Esophagus muscularis mucosa (tissue), 4 donors: ENCODE measurements around the gene PPP6R3. TPM values are rescaled to one million over a fixed set of nuclear protein-coding genes. Genes with fewer than 3 reads are reported as not detected.

Experiments used
- DNase-seq: peaks from one replicate; pipeline ENCODE4 v3.0.0-alpha.2; 2017; ENCODE audit errors: extremely low spot score
- H3K27ac ChIP-seq, 4 donors: fragments of 200-600 bp; sonication (generic); replicated peaks in 1 of 4; 1 replicate in 3 of 4; 2 replicates in 1 of 4; pipeline ENCODE4 v1.5.1; 2016 to 2019; ENCODE audit warnings: mild to moderate bottlenecking in 1 of 4
- H3K27me3 ChIP-seq, 4 donors: fragments of 200-600 bp; sonication (generic); one replicate each; pipeline versions ENCODE4 v1.5.1 to v1.6.0; 2016 to 2019
- H3K36me3 ChIP-seq, 4 donors: fragments of 200-600 bp; sonication (generic); one replicate each; pipeline ENCODE4 v1.5.1; 2016 to 2019
- H3K4me1 ChIP-seq, 4 donors: fragments of 200-600 bp; sonication (generic); one replicate each; pipeline ENCODE4 v1.5.1; 2016 to 2019
- H3K4me3 ChIP-seq, 4 donors: fragments of 200-600 bp; sonication (generic); 1 replicate in 2 of 4; 2 replicates in 2 of 4; pipeline ENCODE4 v1.5.1; 2016 to 2019; ENCODE audit warnings: mild to moderate bottlenecking in 4 of 4, moderate library complexity in 1 of 4
- H3K9me3 ChIP-seq, 4 donors: fragments of 200-600 bp; sonication (generic); 1 replicate in 3 of 4; 2 replicates in 1 of 4; pipeline ENCODE4 v1.5.1; 2016 to 2019
- CTCF ChIP-seq, 3 experiments: fragments of 200-600 bp in 2 of 3; fragments of 450-650 bp in 1 of 3; sonication (generic) in 2 of 3; IDR thresholded peaks; one replicate each; pipeline ENCODE4 v1.5.1; 2017 to 2019; ENCODE audit warnings: antibody characterized with exemption in 3 of 3, mild to moderate bottlenecking in 2 of 3, moderate library complexity in 1 of 3
- EP300 ChIP-seq: sonication (generic); formaldehyde crosslinking; IDR thresholded peaks from one replicate; pipeline ENCODE4 v1.6.1; 2017; ENCODE audit warnings: antibody characterized with exemption
- POLR2A ChIP-seq: fragments of 450-650 bp; IDR thresholded peaks from one replicate; pipeline ENCODE4 v1.6.1; 2017; ENCODE audit warnings: antibody characterized with exemption, moderate library complexity, mild to moderate bottlenecking, low read depth
- POLR2AphosphoS5 ChIP-seq, 2 donors: sonication (generic); formaldehyde crosslinking; IDR thresholded peaks; one replicate each; pipeline ENCODE4 v1.6.1; 2017; ENCODE audit warnings: antibody characterized with exemption in 2 of 2
- WGBS: methylation state at CpG from one replicate; pipeline ENCODE4 v1.1.5; 2018; 5-methylcytosine and 5-hydroxymethylcytosine counted together
- intact Hi-C: fragments of 100-400 bp; cut with DNase I; formaldehyde crosslinking; loops from one replicate; pipeline ENCODE4 v1.15.1; 2023
- total RNA-seq, 4 donors: library from RNA; depleted of rRNA; stranded (reverse); fragments of >200 nt; gene quantifications; one replicate each; pipeline versions ENCODE4 v1.1.0 to v1.2.1, GENCODE V29; 2016

The PPP6R3 gene
- total RNA-seq, 4 donors from 2014 or later = 106 to 132 (median 116) TPM

- Histone ChIP-seq H3K4me1 (peaks cover 7 to 21% (median 21%) of the 10 kb centered on the region in 4 donors), H3K9me3 (no peaks in the 10 kb centered on the region), H3K36me3 (peaks cover 9 to 38% (median 24%) of the 10 kb centered on the region in 4 donors), H3K27me3 (no peaks in the 10 kb centered on the region), H3K4me3 (no peak overlapping the region), H3K27ac (no peak overlapping the region)
- 84% methylated on average over 5 of the region's 5 CpGs for WGBS
- no peak for DNase-seq
- no peak for TF ChIP-seq CTCF (IDR thresholded peaks at IDR 0.05)
- no peak for TF ChIP-seq EP300
- TF ChIP-seq POLR2AphosphoS5 (IDR thresholded peaks at IDR 0.05) = no peak
- TF ChIP-seq POLR2A = no peak
- intact Hi-C loops = no loop called here
These were observed 56.7 kb downstream of the PPP6R3 start for GRCh38 chr11:68517121-68517741.

DNA sequence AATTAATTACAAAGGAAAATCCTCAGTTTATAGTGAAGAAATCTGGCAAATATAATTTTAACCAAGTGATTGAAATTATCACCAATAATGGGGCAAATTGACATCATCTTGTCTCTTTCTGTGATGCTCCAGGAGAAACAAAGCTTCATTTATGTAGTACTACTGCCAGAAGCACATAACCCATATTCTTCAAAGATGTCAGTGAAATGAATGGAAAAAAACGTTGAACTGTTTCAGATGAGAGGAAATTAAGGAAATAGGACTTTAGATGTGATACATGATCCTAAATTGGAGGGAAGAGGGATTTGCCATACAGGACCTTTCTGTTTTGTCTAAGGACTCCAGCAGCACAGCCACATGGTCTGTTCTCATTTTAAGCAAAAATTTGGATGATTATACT, 57.6 kb downstream of the PPP6R3 start:
- intact Hi-C loops = no loop called here
- H3K4me3 ChIP-seq = no peak overlapping the region
- no peaks in the 10 kb centered on the region for H3K27me3 ChIP-seq
- DNase-seq = no peak
- H3K36me3 ChIP-seq = peaks cover 9 to 42% (median 32%) of the 10 kb centered on the region in 4 donors
- H3K4me1 ChIP-seq = peaks cover under 1 to 17% (median 16%) of the 10 kb centered on the region in 4 donors
- no peak for TF ChIP-seq CTCF (IDR thresholded peaks at IDR 0.05)
- TF ChIP-seq EP300 = no peak
- no peak for TF ChIP-seq POLR2A
- TF ChIP-seq POLR2AphosphoS5 (IDR thresholded peaks at IDR 0.05) = no peak
- 38% methylated on average over 1 of the region's 1 CpG for WGBS
- no peaks in the 10 kb centered on the region for H3K9me3 ChIP-seq
- H3K27ac ChIP-seq = no peak overlapping the region

DNA sequence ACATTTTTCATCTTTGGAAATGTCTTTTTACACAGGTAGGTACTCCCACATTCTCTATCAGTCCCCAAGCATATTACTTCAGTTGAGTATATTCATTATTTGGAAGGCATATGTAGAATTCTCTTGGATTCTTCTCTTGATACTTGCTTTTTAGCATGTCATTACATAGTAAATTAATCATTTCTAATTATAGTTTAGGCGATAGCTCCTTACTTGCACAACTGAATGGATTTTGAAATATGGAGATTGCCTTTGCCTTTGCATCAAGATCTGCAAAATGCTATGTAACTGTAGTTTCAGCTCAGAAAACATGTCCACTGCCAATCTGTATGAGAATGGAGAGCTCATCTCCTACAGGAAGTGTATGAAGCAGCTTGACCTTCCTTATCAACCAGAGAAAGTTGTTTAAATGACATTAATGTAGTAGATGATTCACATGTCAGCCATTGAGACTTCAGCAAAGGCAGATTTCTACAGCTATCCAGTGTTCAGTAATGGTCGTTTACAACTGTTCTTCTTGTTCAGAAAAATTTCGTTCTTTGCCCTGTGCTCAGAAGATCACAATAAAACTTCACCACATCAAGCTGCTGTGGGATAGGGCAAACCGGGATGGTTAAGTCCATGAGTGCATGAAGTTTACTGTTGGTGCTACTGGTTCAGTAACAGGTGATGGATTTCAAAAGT, 61.6 kb downstream of the PPP6R3 start:
- Histone ChIP-seq H3K36me3 (peaks cover 9 to 56% (median 37%) of the 10 kb centered on the region in 4 donors), H3K4me3 (no peak overlapping the region), H3K27ac (no peak overlapping the region), H3K4me1 (peaks cover 26 to 49% (median 38%) of the 10 kb centered on the region in 4 donors), H3K9me3 (no peaks in the 10 kb centered on the region), H3K27me3 (no peaks in the 10 kb centered on the region)
- no peak for DNase-seq
- intact Hi-C loops = no loop called here
- no peak for TF ChIP-seq CTCF (IDR thresholded peaks at IDR 0.05)
- TF ChIP-seq POLR2A = no peak
- no peak for TF ChIP-seq POLR2AphosphoS5 (IDR thresholded peaks at IDR 0.05)
- 77% methylated on average over 4 of the region's 4 CpGs for WGBS

GRCh38 chr11:68523033-68523432, 62.5 kb downstream of the PPP6R3 start:
- Histone ChIP-seq H3K9me3 (no peaks in the 10 kb centered on the region), H3K4me3 (no peak overlapping the region), H3K27ac (no peak overlapping the region), H3K36me3 (peaks cover 9 to 64% (median 45%) of the 10 kb centered on the region in 4 donors), H3K4me1 (peaks cover 26 to 52% (median 37%) of the 10 kb centered on the region in 4 donors), H3K27me3 (no peaks in the 10 kb centered on the region)
- no peak for DNase-seq
- no peak for TF ChIP-seq POLR2A
- TF ChIP-seq EP300 = no peak
- no peak for TF ChIP-seq CTCF (IDR thresholded peaks at IDR 0.05)
- no peak for TF ChIP-seq POLR2AphosphoS5 (IDR thresholded peaks at IDR 0.05)
- 93% methylated on average over 4 of the region's 4 CpGs for WGBS
- intact Hi-C loops = no loop called here
